ENCODE measurements around the gene OR52B2.

DNA sequence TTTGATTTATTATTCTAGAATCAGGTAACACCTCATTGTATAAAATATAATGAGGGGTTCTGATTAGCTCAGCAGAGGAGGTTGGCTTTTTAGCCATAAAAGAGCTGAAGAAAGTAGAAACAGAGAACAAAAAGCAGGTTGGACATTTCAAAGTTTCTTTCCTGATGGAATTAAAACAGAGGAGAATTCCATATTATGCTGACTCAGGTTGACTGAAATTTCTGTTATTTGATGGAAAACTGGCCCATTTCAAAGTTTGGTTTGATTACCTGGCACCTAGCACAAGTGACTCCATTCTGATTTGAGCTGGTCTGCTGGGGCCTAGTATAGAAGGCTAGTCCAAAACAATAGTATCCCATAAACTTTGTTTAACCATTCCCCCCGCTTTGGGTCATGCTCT, 37.7 kb downstream of the OR52B2 start:
- TF ChIP-seq, protein P1, sequence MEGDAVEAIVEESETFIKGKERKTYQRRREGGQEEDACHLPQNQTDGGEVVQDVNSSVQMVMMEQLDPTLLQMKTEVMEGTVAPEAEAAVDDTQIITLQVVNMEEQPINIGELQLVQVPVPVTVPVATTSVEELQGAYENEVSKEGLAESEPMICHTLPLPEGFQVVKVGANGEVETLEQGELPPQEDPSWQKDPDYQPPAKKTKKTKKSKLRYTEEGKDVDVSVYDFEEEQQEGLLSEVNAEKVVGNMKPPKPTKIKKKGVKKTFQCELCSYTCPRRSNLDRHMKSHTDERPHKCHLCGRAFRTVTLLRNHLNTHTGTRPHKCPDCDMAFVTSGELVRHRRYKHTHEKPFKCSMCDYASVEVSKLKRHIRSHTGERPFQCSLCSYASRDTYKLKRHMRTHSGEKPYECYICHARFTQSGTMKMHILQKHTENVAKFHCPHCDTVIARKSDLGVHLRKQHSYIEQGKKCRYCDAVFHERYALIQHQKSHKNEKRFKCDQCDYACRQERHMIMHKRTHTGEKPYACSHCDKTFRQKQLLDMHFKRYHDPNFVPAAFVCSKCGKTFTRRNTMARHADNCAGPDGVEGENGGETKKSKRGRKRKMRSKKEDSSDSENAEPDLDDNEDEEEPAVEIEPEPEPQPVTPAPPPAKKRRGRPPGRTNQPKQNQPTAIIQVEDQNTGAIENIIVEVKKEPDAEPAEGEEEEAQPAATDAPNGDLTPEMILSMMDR (IDR thresholded peaks at IDR 0.05) = no peak
- TF ChIP-seq POLR2A (IDR thresholded peaks at IDR 0.05) = no peak
